ENCODE data around the gene PTRH2.

DNA sequence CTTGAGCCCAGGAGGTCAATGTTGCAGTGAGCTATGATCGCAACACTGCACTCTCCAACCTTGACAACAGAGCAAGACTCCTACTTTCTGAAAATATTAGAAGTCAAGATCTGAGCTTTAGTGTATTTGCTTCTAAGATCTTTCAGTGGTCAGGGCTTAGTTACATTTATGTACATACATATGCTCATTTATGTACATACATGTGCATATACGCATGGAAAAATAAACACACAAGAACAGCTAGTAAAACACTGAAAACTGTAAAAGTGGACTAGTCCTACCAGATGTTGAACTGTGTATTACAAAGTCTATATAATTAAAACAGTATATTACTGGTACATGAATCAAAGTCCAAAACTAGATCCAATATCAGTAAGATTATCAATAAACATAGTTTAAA lies 28.3 kb downstream of the PTRH2 start:
- no peak for TF ChIP-seq MAFK (IDR thresholded peaks at IDR 0.05; ENCODE audit: low read depth, low read length)
- TF ChIP-seq, protein P1, sequence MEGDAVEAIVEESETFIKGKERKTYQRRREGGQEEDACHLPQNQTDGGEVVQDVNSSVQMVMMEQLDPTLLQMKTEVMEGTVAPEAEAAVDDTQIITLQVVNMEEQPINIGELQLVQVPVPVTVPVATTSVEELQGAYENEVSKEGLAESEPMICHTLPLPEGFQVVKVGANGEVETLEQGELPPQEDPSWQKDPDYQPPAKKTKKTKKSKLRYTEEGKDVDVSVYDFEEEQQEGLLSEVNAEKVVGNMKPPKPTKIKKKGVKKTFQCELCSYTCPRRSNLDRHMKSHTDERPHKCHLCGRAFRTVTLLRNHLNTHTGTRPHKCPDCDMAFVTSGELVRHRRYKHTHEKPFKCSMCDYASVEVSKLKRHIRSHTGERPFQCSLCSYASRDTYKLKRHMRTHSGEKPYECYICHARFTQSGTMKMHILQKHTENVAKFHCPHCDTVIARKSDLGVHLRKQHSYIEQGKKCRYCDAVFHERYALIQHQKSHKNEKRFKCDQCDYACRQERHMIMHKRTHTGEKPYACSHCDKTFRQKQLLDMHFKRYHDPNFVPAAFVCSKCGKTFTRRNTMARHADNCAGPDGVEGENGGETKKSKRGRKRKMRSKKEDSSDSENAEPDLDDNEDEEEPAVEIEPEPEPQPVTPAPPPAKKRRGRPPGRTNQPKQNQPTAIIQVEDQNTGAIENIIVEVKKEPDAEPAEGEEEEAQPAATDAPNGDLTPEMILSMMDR (IDR thresholded peaks at IDR 0.05; ENCODE audit: control extremely low read depth in 1 of 3, insufficient read depth in 1 of 3, low read depth in 1 of 3, low read length in 3 of 3) = no peak

Measured in H1 (cell line).